Stimulated activated CD4-positive, alpha-beta T cell treated with anti-CD3 and anti-CD28 coated beads, Interleukin-2, amount 100 ng/mL, for 24 hours (primary cell): ENCODE results near the gene ALPG.
"Not testable (repeated sequence)": the region's sequence is repeated elsewhere in the genome, so short reads cannot be mapped to it uniquely, and the experiment has no call there.

Source experiments
- DNase-seq, 2 donors: peaks; one replicate each; pipeline ENCODE4 v3.0.0-alpha.2; 2020

Gene ALPG

DNA sequence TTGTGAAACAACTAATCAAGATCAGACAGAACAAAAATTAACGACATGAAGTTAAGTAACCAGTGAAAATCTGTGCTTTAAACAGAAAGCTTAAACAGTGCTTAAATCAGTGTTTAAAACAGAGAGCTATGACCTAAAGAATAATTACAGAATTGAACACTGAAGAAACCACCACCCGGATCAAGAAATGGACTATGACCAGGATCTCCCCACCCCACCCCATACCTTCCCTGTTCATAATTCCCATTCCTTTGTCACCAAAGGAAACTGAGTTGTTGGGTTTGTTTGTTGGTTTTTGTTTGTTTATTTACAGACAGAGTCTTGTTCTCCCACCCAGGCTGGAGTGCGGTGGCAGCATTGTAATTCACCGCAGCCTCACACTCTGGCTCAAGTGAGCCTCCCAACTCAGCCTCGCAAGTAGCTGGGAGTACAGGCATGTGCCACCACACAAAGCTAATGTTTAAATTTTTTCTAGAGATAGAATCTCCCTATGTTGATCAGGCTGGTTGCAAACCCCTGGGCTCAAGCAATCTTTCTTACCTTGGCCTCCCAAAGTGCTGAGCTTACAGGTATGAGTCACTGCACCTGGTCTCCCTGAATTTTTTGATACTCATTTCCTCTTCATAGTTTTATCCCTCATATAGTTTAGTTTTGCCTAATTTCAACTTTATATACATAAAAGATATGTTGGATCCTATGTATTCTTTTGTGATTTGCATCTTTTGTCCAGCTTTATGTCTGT lies 8.2 kb upstream of the ALPG start:
- no peak for DNase-seq

DNA sequence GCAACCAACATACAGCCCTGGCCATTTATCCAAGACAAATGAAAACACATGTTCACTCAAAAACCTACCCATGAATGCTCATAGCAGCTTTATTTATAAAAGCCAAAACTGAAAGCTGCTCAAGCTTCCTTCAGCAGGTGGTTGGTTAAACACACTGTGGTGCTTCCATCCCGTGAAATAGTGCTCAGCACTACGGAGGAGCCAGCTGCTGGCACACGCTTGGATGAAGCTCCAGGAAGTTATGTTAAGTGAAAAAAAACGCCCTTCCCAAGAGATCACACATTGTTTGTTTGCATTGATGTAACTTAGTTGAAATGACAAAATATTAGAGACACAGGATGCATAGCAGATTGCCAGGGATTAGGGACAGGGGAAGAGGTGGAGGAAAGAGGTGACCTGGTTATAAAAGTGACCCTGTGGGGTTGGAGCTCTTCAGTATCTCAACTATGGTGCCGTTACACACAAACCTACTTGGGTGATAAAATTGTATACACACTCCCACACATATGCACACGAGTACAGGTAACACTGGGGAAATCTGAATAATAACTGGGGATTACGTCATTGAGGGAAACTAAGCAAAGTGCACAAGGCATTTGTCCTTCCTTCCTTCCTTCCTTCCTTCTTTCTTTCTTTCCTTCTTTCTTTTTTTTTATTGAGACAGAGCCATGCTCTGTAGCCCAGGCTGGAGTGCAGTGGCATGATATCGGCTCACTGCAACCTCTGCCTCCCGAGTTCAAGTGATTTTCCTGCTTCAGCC lies 6.2 kb upstream of the ALPG start:
- DNase-seq: no peak

DNA sequence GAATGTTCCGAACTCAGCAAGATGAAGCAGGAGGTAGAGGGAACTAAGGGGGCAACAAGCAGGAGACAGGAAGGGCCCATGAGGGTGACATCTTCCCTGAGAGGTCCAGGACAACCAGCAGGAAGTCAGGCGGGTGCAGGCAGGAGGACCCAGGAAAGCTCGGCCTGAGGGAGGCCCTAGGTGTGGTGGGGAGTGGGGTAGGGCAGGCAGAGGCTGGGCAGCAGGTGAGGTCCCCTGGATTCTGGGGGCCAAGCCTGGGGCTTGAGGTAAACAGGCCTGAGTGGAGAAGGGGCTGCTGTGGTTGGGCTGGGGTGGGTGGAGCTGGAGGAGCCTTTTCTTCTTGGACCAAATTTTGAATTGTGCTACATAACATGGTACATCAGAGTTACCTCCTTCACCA lies 4.1 kb upstream of the ALPG start:
- DNase-seq: no peak

DNA sequence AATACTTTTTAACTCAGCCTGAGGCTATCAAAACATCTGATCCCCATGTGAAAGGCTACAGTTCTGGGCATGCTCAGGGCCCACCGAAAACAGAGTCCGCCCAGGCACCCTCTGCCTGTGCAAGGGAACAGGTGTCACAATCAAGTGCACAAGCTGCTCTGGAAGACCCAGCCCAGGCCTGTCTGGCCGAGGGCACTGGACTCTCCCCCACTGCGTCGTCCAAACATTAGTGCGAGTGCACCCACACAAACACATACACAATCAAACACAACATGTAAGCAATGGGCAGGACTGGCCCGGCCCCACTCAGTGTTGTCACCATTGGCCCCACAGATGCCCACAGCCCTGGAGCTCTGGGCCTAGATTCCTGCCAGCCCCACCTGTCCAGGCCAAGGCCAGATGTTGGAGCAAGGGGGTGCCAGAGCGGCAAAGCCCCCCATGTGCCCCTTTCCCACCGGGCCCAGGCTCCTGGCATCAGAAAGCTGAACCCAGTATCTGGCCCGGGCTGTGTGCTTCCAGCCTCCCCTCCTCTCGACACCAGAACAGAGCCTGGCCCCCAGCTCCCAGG lies 617 bp upstream of the ALPG start:
- DNase-seq: no peak

DNA sequence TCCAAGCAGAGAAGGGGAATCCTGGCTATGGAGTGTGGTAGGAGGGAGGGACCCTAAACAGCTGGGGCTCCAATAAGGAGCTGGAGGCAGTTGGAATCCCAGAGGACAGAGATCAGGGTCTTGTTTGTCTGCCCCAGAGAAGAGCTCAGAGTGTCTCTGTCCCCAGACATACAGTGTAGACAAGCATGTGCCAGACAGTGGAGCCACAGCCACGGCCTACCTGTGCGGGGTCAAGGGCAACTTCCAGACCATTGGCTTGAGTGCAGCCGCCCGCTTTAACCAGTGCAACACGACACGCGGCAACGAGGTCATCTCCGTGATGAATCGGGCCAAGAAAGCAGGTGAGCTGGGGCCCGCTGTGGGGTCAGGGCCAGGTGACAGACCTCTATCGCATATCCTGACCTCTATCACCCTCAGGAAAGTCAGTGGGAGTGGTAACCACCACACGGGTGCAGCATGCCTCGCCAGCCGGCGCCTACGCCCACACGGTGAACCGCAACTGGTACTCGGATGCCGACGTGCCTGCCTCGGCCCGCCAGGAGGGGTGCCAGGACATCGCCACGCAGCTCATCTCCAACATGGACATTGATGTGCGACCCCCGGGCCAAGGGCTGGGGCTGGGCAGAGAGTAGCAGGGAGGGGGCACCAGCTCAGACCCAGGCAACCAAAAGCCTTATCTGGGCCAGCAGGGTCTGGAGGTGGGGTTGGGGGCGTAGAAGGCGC lies 945 bp downstream of the ALPG start:
- DNase-seq: not testable (repeated sequence)

DNA sequence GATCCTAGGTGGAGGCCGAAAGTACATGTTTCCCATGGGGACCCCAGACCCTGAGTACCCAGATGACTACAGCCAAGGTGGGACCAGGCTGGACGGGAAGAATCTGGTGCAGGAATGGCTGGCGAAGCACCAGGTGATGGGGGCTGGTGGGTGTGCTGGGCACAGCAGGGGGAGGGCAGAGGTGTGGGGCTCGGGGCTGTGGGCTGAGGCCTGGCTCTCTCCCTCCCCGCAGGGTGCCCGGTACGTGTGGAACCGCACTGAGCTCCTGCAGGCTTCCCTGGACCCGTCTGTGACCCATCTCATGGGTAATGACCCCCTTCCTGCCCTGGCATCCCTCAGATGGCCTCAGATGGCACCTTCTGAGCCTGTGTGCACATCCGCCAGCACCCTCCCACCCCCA lies 1.6 kb downstream of the ALPG start:
- DNase-seq: not testable (repeated sequence)

DNA sequence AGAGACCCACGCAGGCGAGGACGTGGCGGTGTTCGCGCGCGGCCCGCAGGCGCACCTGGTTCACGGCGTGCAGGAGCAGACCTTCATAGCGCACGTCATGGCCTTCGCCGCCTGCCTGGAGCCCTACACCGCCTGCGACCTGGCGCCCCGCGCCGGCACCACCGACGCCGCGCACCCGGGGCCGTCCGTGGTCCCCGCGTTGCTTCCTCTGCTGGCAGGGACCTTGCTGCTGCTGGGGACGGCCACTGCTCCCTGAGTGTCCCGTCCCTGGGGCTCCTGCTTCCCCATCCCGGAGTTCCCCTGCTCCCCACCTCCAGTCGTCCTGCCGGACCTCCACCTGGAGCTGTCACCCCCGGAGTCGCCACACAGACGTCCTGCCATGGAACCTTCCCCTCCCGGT lies 3.0 kb downstream of the ALPG start:
- DNase-seq: not testable (repeated sequence)

DNA sequence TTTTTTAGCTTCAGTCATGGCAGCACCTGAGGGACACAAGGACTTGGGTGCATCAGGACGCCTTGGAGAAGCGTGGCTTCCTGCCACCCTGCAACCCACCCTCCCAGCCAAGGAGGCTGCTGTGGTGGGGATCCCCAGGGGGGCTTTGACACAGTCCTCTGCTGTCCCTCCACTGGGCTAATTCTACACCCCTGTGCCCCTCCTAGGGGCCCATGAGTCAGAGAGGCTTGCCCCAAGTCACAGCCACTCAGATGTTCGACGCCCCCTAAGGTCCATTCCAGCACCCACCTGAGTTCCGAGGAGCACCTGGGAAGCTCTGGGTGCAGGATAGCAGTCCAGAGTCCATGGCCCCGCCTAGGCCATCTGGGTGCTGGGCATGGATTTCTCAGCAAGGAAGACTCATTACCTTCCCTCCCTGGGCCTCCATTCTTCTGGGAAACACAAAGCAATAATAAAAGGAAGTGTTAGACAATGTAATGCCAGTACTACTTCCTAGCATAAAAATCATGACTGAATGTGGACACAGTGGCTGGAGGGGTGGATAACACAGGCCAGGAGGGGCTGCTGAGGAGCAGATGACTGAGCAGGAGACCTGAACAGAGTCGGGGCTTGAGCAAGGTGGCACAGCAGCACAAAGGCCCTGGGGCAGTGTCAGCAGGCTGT lies 3.7 kb downstream of the ALPG start:
- no peak for DNase-seq

DNA sequence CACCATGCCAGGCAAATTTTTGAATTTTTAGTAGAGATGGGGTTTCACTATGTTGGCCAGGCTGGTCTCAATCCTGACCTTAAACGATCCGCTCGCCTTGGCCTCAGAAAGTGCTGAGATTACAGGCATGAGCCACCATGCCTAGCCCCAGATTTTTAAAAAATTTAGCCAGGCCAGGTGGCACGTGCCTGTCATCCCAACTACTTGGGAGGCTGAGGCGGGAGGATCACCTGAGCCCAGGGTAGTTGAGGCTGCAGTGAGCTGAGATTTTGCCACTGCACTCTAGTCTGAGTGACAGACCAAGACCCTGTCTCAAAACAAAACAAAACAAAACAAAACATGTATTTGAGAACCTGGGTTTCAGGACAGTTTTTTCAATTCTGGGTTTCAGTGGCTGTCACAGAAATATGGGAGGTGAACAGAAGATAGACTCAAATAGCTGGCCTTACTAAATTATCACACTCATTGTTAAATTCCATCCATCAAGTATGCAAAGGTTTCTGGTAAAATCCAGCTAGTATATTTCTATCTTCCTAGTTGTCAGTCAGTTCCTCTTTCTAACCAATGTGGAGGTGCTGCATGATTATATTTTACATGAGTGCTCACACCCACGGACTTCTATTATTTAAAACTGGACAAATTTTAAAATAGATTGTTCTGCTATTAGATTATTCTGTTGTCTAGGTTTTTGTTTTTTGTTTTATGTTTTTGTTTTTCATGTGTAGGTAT lies 5.4 kb downstream of the ALPG start:
- DNase-seq: no peak

DNA sequence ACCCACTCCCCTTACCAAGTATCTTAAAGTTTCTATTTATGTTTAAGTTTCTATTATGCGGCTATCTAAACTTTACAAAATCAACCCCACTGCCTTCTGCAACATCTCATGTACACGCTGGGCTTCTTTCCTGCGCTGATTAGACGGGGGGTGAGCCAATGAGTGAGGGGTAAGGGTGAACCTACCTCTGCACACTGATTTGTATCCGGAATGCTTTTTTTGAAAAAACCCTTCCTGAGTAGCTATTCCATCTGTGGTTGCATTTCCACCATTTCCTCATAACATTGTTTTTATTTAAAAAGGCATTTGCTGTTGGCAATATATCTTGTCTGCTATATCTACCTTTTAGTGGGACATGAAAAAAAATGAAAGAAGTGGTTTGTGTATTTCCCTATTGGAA lies 6.3 kb downstream of the ALPG start:
- DNase-seq: no peak

DNA sequence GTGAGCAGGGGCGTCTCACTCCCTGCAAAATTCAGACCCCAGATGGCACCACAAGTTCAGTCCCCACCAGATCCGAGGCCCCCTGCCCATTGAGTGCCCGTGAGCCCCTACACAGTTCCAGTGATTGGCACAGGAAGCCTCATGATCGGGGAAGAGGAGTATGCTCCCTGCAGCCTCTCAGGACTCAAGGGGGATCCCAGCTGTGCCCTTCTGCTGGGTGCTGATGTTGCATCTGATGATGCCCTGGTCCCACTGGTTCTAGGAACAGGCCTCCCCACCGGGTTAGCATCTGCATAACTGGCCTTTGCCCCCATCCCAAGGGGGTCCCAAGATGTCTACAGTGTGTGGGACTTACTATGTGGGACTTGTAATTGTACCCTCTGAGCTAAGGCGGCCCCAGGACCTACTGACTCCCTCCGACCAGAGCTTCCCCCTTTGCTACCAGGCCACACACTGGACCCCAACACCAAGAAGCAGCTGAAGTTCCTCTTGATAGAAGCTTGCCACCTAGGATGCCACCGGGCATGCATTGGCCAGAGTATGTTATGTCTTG lies 8.6 kb downstream of the ALPG start:
- no peak for DNase-seq

DNA sequence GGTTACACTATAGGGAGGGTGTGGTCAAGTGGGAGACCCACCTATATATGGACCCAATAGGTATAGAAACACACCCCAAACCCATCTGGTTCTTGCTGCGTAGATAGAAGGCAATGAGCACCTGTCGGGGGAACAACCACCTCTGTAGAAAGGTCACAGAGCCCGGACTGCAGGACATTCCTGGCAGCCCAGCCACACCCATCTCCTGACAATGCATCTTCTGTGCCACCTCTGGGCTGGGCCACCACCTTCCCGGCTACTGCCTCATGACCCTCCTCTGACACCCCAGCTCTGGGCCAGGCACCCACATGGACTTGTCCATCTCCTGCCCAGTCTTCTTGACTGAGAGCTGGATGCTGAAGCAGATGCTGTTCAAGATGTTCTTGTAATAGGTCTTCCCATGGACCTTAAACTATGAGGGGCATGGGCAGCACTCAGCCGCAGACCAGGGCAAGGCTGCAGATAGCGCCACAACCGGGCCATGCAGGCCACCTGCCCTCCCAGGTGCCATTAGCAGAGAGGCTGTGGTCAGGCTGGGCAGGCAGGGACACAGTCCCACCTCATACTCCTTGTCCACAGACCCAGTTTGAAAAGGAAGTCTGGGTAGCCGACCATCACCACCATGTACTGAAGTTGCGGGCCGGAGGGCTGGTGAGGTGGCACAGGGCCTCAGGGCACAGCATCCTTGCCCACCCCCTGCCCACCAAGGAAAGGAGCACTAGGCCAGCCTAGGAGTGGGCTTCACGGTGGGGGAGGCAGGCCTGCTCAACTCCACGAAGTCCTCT lies 9.3 kb downstream of the ALPG start:
- DNase-seq: no peak

DNA sequence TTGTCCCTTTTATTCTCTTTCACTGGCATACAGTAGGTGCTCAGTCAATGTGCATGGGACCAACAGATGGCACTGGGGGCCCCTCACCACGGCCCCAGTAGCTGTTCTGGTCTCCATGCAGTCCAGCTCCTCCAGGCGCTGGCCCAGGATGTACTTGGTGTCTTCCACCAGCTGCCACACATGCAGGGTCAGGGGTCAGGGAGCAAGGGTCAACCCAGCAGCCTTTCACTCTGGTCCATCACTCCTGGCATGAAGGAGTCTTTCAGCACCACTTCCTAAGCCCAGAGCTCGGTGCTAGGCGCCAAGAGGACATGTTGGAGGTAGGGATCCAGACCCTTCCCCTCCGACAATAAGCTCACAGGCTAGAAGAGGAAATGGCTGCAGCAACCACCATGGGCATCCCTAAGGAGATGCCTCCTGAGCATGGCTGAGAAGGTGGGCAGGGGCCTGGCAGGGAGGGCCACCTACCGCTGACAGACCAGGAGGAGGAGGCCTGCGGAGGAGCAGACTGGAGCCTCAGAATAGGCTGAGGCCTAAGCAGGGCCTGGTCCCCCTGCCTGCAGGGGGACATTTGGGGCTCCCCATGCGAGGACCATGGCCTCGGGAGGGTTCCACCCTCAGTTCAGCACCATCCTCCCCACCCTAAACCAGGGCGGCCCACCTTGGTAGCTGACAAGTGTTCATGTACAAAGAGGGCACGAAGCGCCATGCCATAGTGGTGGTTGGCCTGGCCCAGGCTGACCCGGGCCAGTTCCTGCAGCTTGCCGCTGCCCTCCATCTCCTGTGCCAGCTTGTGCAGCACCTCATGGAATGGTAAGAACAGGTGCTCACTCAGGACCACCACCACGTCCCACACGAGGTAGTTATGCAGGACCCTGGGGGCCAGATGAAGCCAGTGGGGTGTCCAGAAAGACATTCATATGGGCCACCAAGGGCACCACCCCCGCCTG lies 10.2 kb downstream of the ALPG start:
- no peak for DNase-seq

DNA sequence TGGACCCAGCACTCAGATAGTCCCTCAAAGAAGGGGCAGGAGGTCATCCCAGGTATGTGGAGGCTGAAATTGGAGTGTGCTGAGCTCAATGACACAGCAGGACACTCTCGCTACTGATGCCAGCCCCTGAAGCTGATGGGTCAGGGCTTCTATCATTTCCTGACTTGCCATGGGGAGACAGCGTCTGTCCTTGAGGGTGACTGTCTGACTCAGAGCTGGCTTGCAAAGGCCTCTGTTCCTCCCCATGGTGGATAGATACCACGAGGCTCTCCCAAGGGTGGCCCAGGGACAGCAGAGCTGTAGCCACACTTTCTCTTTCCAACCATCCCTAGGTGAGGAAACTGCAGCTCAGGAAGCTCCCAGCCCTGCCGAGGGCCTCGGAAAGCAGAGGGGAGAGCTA lies 10.8 kb downstream of the ALPG start:
- DNase-seq: no peak

DNA sequence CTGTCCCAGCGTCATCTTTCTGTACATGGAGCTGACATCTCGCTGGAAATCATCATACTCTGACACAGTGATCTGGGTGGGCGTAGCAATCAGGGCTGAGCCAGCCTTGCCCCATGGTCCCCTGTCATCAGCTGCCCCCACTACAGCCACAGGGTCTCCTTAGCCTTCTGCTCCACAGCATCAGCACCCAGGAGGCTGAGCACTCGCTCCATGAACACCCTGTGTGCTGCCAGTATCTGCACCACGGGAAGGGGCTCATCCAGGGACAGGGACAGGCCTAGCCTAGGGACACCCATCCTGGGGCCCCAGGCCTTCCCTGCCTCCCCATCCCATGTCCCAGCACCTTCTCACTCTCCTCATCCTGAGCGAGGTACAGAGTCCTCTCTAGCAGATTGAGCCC lies 11.4 kb downstream of the ALPG start:
- no peak for DNase-seq

DNA sequence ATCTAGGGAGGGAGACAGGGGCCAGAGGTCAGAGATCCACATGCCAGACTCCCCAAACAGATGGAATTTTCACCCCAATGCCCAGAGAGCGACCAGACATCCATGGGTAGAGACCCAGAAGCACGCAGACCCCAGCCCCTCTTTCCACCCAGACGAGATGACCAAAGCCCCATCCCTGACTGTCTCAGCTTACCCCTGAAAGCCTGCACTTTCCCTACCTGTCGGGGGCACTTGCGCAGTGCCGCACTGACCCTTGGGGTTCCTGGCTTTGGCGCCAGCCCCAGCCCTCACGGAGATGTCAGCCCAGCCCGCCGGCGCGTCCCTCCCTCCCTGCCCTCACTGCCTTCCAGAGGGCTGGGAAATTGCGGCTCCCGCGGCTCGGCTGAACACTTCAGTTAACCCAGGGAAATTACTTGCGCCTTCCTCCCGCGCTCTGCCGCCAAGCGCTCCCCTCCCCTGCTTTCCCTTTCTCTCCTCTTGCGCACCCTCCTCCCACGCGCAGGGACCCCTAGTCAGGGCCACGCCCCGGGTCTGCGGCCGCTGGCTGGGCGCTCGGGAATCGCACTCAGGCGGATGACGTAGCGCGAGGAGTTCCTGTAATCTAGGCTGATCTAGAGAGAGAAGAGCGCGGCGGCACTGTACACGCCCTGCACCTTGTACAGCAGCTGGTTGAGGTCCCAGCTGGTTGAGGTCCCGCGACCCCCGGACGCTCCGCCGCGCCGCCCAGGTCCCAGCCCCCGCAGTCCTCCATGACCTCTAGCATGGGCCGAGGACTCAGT lies 12.0 kb downstream of the ALPG start:
- DNase-seq: peak in 1 of 2 donors; percentile 55

DNA sequence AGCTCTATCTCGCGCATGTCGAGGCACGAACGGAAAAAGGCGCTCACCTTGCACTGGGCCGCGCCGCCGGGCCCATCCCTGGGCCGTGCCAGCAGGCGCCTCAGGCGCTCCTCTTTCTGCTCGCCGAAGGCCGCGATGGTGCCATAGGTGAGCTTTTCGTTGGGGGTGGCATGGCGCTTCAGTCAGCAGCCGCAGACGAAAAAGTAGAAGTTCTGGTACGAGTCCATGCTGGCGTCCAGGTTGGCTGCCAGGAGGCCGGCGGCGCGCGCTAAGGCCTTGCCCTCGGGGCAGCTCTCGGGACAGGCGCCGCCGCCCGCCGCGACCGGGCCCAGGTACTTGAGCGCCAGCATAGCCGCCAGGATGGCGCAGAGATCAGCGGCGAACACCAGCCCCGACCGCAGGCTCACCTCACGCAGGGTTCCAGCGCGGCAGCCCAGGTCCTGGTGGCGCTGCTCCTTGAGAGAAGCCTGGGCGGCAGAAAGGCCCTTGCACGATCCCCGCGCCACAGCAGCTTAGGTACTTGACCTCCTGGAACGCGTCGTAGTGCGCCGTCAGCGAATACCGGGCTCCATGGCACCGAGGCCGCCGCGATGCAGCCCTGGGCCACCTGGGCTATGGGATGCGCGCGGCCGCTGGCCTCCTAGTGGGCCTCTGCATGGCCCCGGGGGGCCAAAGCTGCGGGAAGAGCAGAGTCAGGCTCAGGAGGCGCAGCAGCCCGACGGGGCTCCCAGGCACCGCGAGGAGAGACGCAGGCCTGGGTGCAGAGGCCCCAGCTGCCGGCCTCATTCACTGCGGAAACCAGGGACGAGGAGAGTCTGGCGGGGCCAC lies 12.8 kb downstream of the ALPG start:
- DNase-seq: no peak

DNA sequence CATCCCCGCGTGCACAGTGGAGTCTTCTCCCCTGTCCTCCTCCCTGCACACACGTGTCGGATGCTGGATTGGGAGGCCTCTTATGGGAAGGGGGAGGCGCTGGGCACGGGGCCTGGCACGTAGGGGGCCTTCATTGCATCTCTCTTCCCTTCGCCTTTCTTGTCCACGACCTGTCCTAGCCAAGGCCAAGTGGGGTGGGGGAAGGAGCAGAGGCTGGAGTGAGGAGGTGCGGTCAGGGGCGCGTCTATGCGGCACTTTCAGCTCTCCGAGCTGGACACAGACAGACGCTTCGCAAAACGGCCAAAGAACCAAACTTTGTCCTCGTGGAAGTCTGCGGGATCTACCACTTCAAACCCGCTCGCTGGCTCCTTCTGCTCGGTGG lies 13.4 kb downstream of the ALPG start:
- no peak for DNase-seq
